Body of pancreas (tissue), 4 donors: Measurements from ENCODE around the gene VKORC1.

ENCODE experiments used
- POLR2A ChIP-seq, 3 donors: fragments of 450-650 bp; IDR thresholded peaks; one replicate each; pipeline ENCODE4 v1.6.1; 2016; ENCODE audit warnings: antibody characterized with exemption in 3 of 3, mild to moderate bottlenecking in 2 of 3
- TF ChIP-seq, protein P1 (sequence below), 7 experiments: fragments of 450-650 bp in 4 of 7; fragments of 200-600 bp in 3 of 7; sonication (generic) in 3 of 7; IDR thresholded peaks; one replicate each; pipeline ENCODE4 v1.5.1; 2016 to 2019; ENCODE audit warnings: antibody characterized with exemption in 7 of 7

DNA sequence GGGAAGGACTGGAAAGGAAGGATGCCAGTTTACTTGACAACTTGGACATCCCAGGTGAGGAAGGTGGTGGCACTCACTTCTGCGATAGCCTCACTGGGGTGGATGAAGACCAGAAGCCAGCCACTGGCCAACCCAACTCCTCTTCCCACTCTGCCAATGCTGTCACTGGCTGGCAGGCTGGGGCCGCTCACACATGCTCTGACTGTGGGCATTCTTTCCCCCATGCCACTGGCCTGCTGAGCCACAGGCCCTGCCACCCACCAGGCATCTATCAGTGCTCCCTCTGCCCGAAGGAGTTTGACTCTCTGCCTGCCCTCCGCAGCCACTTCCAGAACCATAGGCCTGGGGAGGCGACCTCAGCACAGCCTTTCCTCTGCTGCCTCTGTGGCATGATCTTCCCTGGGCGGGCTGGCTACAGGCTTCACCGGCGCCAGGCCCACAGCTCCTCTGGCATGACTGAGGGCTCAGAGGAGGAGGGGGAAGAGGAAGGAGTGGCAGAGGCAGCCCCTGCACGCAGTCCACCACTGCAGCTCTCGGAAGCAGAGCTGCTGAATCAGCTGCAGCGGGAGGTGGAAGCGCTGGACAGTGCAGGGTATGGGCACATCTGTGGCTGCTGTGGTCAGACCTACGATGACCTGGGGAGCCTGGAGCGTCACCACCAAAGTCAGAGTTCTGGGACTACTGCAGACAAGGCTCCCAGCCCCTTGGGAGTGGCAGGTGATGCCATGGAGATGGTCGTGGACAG is 15.8 kb downstream of the VKORC1 start:
- TF ChIP-seq, protein P1, sequence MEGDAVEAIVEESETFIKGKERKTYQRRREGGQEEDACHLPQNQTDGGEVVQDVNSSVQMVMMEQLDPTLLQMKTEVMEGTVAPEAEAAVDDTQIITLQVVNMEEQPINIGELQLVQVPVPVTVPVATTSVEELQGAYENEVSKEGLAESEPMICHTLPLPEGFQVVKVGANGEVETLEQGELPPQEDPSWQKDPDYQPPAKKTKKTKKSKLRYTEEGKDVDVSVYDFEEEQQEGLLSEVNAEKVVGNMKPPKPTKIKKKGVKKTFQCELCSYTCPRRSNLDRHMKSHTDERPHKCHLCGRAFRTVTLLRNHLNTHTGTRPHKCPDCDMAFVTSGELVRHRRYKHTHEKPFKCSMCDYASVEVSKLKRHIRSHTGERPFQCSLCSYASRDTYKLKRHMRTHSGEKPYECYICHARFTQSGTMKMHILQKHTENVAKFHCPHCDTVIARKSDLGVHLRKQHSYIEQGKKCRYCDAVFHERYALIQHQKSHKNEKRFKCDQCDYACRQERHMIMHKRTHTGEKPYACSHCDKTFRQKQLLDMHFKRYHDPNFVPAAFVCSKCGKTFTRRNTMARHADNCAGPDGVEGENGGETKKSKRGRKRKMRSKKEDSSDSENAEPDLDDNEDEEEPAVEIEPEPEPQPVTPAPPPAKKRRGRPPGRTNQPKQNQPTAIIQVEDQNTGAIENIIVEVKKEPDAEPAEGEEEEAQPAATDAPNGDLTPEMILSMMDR (IDR thresholded peaks at IDR 0.05): no peak
- no peak for TF ChIP-seq POLR2A (IDR thresholded peaks at IDR 0.05)
